Fibroblast of villous mesenchyme (primary cell): Measurements from ENCODE around the gene CEP112. TPM values are rescaled to one million over a fixed set of nuclear protein-coding genes. Genes with fewer than 3 reads are reported as not detected.

ENCODE experiments used
- DNase-seq: peaks from one replicate; pipeline ENCODE4 v3.0.0-alpha.2; 2010; ENCODE audit warnings: low read depth
- H3K4me3 ChIP-seq: 2 replicates; pipeline ENCODE4 v1.5.1; 2011; ENCODE audit warnings: low read depth, mild to moderate bottlenecking, low read length
- total RNA-seq: library from RNA; depleted of rRNA; stranded (reverse); fragments of >200 nt; gene quantifications from 2 replicates; pipeline ENCODE4 v1.2.3, GENCODE V29; 2012
- TF ChIP-seq, protein P1 (sequence below): IDR thresholded peaks from 2 replicates; pipeline ENCODE4 v1.5.1; 2012; ENCODE audit warnings: low read depth, mild to moderate bottlenecking, low read length; ENCODE audit not compliant: insufficient read depth

Gene CEP112
- 8.1 and 10.8 TPM in 2 replicates for total RNA-seq

DNA sequence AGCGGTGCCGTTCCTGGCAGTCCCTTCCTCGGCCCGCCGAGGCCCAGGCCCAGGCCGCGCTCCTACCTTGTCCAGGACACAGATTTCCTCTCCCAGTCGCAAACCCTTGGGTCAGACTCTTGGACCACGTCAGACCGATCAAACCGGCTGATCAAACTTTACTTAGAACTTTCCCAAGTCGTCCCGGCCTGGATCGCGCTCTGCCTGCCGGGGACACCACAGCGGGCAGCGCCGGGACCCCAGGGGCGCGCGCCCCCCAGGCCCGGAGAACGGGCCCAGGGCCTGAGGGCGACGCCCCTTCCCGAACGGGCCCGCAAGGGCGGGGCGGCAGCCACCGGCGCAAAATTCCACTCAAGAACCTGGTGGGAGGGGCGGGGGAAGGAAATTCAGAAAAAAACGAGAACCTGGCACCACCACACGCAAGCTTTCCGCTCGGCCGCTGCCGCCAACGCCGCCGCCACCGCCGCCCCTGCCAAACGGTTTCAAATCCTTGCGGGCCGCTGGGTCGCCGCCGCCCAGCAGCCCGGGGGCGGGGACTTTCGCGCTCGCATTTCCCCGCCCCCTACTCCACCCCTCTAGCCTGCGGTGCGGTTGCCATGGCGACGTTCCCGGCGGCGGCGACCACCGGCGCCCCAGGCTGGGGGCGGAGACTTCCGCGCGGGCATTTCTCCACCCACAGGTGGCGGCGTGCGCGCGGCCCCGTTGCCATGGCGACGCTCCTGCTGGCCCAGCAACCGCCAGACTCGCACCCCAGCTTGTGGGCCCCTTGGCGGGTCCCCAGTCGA, at the start of gene CEP112:
Gene CEP112, minus strand, starts transcription at position 541 of the 785 bp plus-strand sequence.
- peak; percentile 74 for DNase-seq
- peak within 1 kb of the TSS; percentile 67 for H3K4me3 ChIP-seq
- TF ChIP-seq, protein P1, sequence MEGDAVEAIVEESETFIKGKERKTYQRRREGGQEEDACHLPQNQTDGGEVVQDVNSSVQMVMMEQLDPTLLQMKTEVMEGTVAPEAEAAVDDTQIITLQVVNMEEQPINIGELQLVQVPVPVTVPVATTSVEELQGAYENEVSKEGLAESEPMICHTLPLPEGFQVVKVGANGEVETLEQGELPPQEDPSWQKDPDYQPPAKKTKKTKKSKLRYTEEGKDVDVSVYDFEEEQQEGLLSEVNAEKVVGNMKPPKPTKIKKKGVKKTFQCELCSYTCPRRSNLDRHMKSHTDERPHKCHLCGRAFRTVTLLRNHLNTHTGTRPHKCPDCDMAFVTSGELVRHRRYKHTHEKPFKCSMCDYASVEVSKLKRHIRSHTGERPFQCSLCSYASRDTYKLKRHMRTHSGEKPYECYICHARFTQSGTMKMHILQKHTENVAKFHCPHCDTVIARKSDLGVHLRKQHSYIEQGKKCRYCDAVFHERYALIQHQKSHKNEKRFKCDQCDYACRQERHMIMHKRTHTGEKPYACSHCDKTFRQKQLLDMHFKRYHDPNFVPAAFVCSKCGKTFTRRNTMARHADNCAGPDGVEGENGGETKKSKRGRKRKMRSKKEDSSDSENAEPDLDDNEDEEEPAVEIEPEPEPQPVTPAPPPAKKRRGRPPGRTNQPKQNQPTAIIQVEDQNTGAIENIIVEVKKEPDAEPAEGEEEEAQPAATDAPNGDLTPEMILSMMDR, result no peak

DNA sequence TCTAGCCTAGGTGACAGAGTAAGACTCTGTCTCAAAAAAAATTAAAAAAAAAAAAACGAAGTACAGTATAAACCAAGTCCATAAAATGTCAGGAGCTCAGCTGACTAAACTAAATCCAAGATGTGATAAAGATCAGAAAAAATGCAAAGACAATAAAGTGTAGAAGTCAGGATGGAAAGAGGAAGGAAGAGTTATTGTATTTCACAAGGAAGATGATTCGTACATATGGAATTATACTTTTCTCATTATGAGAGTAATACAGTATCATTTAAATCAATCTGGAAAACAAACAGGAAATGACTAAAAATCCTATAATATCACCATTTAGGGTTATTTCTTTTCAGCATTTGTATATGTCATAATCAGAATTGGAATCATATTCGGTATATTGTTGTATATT, 48.7 kb upstream of the CEP112 start:
- TF ChIP-seq, protein P1, result no peak
- H3K4me3 ChIP-seq, result no peak overlapping the region
- DNase-seq, result peak; percentile 15

DNA sequence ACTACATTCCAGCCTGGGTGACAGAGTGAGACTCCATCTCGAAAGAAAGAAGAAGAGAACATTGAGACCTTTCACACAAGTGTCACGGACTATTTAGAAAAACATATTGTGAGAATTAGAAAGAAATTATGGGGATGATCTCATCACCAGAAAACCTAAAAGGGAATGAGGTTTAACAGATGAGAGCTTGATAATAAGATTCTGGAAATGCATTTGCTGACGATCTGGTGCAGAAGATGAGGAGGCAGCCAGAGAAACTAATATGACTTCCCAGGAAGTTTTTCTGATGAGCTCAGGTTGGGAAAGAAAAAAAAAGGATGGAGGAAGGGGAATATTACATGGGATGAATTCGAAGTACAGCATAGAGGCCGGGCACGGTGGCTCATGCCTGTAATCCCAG, 48.1 kb upstream of the CEP112 start:
- no peak for DNase-seq
- H3K4me3 ChIP-seq, result no peak overlapping the region
- TF ChIP-seq, protein P1, result no peak

DNA sequence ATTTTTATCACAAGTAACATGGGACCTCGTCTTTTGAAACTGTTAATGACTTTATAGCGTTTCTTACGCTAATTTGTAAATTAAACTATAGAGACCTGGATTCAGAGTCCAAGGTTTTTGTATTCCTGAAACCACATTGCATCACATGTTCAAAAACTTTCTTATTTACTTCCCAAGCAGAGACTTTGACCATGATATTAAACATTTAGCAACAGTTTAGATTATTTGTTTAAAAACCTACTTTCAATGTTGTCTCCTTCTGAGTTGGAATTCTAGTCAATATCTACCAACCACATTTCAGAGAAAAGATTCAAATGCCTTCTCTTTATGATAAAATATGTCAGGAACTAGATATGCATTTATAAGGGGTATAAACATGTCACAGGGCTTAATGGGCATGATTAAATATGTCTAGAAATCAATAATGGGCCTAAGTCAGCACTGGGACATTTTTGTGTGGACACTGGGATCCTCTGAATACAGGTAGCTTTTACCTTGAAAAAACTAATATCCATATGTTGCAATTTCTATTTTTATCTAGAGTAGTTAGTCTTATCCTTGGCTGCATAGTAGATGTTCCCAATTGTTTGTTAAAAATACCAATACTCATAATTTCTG, 43.6 kb upstream of the CEP112 start:
- no peak overlapping the region for H3K4me3 ChIP-seq
- TF ChIP-seq, protein P1, result no peak
- DNase-seq, result no peak

DNA sequence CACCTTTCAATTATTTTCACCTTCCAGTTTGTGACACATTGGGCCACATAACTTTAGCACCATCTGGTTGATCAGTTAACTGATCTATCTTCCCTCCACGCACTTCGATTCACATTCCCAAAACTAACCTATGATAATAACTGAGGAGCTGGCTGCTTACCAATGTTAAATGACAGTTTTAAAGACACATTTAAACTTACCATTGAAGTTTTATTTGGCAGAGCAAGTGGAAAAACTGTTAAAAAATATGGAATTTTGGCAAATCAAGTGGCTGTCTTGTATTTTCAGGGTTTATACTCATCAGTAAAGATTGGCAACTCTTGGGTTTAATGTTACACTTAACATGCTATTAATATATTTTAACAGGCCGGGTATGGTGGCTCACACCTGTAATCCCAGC, 42.7 kb upstream of the CEP112 start:
- no peak for DNase-seq
- TF ChIP-seq, protein P1, result no peak
- no peak overlapping the region for H3K4me3 ChIP-seq

DNA sequence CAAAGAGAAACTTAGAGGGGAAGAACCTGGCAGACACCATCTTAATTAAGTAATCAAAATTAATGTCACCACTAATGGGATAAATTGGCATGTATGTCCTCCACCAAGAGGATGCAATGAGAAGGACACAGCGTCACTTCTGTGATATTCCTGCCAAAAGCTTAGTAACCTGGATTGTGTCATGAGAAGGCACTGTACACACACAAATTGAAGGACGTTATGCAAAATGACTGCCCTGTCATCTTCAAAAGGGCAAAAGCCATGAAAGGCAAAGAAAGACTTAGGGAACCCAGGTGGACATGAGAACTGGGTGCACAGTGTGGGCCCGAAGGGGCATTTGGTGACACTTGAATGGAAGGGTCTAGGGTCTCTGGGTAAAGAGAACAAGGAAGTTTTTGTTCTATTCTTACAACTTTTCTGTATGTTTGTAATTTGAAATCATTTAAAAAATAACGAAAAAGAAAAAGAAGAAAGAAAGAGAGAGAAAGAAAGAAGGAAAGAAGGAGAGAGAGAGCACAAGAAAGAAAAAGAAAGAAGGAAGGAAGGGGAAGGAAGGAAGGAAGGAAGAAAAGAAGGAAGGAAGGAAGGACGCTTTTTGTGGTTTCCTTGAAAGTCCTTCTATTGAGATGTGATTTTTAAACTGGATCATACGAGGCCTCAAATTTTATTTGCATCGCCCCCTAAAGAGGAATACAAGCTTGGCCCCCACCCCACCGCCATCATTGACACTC, 41.3 kb upstream of the CEP112 start:
- H3K4me3 ChIP-seq, result no peak overlapping the region
- no peak for DNase-seq
- TF ChIP-seq, protein P1, result no peak
